Measurements from ENCODE around the gene PDE7B. TPM values are rescaled to one million over a fixed set of nuclear protein-coding genes. Genes with fewer than 3 reads are reported as not detected.

PDE7B gene
- total RNA-seq, 3 donors from 2014 or later: 0.05 to 0.18 TPM; not detected in 1

- Mint-ChIP-seq H3K27me3 (ENCODE audit: low read depth) (peaks cover 3% of the 10 kb centered on the region), H3K9me3 (no peaks in the 10 kb centered on the region), H3K4me1 (ENCODE audit: low read depth) (no peaks in the 10 kb centered on the region), H3K36me3 (ENCODE audit: insufficient read depth) (no peaks in the 10 kb centered on the region), H3K4me3 (no peak overlapping the region)
- ATAC-seq: no peak
- no peak for DNase-seq
These were observed 323.0 kb downstream of the PDE7B start for GRCh38 chr6:136174510-136174909.

GRCh38 chr6:136175873-136176272, 324.4 kb downstream of the PDE7B start:
- DNase-seq: no peak
- H3K36me3 Mint-ChIP-seq (ENCODE audit: insufficient read depth): no peaks in the 10 kb centered on the region
- peaks cover 3% of the 10 kb centered on the region for H3K27me3 Mint-ChIP-seq (ENCODE audit: low read depth)
- no peaks in the 10 kb centered on the region for H3K4me1 Mint-ChIP-seq (ENCODE audit: low read depth)
- no peak overlapping the region for H3K4me3 Mint-ChIP-seq
- H3K9me3 Mint-ChIP-seq: no peaks in the 10 kb centered on the region
- ATAC-seq: no peak

- no peaks in the 10 kb centered on the region for H3K36me3 Mint-ChIP-seq (ENCODE audit: insufficient read depth)
- H3K4me1 Mint-ChIP-seq (ENCODE audit: low read depth): no peaks in the 10 kb centered on the region
- DNase-seq (no peak), ATAC-seq (no peak)
- no peaks in the 10 kb centered on the region for H3K9me3 Mint-ChIP-seq
- H3K27me3 Mint-ChIP-seq (ENCODE audit: low read depth): peaks cover 3% of the 10 kb centered on the region
- no peak overlapping the region for H3K4me3 Mint-ChIP-seq
These were observed 327.2 kb downstream of the PDE7B start for GRCh38 chr6:136178749-136179148.

- Mint-ChIP-seq H3K9me3 (no peaks in the 10 kb centered on the region), H3K27me3 (ENCODE audit: low read depth) (peaks cover 3% of the 10 kb centered on the region), H3K4me1 (ENCODE audit: low read depth) (no peaks in the 10 kb centered on the region), H3K4me3 (no peak overlapping the region), H3K36me3 (ENCODE audit: insufficient read depth) (no peaks in the 10 kb centered on the region)
- DNase-seq (no peak), ATAC-seq (no peak)
These were observed 329.4 kb downstream of the PDE7B start for GRCh38 chr6:136180704-136181511.

- Mint-ChIP-seq H3K27me3 (ENCODE audit: low read depth) (peaks cover 2% of the 10 kb centered on the region), H3K4me3 (no peak overlapping the region), H3K36me3 (ENCODE audit: insufficient read depth) (no peaks in the 10 kb centered on the region), H3K4me1 (ENCODE audit: low read depth) (no peaks in the 10 kb centered on the region), H3K9me3 (no peaks in the 10 kb centered on the region)
- ATAC-seq (no peak), DNase-seq (no peak)
These were observed 330.0 kb downstream of the PDE7B start for GRCh38 chr6:136181512-136181833.

GRCh38 chr6:136181861-136182260, 330.4 kb downstream of the PDE7B start:
- ATAC-seq: no peak
- Mint-ChIP-seq H3K27me3 (ENCODE audit: low read depth) (no peaks in the 10 kb centered on the region), H3K36me3 (ENCODE audit: insufficient read depth) (no peaks in the 10 kb centered on the region), H3K9me3 (no peaks in the 10 kb centered on the region), H3K4me3 (no peak overlapping the region), H3K4me1 (ENCODE audit: low read depth) (no peaks in the 10 kb centered on the region)
- DNase-seq: no peak

GRCh38 chr6:136184738-136185137, 333.2 kb downstream of the PDE7B start:
- ATAC-seq: no peak
- no peaks in the 10 kb centered on the region for H3K4me1 Mint-ChIP-seq (ENCODE audit: low read depth)

GRCh38 chr6:136186363-136186762, 334.9 kb downstream of the PDE7B start:
- Mint-ChIP-seq H3K36me3 (ENCODE audit: insufficient read depth) (no peaks in the 10 kb centered on the region), H3K27me3 (ENCODE audit: low read depth) (no peaks in the 10 kb centered on the region), H3K4me1 (ENCODE audit: low read depth) (no peaks in the 10 kb centered on the region), H3K9me3 (no peaks in the 10 kb centered on the region), H3K4me3 (no peak overlapping the region)
- no peak for ATAC-seq
- no peak for DNase-seq

More at GRCh38 chr6:136184738-136185137, 333.2 kb downstream of the PDE7B start:
- Mint-ChIP-seq H3K9me3 (no peaks in the 10 kb centered on the region), H3K4me3 (no peak overlapping the region), H3K27me3 (ENCODE audit: low read depth) (no peaks in the 10 kb centered on the region), H3K36me3 (ENCODE audit: insufficient read depth) (no peaks in the 10 kb centered on the region)
- DNase-seq: no peak

GRCh38 chr6:136188486-136188885, 337.0 kb downstream of the PDE7B start:
- H3K4me1 Mint-ChIP-seq (ENCODE audit: low read depth): no peaks in the 10 kb centered on the region
- ATAC-seq (no peak), DNase-seq (no peak)
- no peaks in the 10 kb centered on the region for H3K27me3 Mint-ChIP-seq (ENCODE audit: low read depth)
- no peak overlapping the region for H3K4me3 Mint-ChIP-seq
- no peaks in the 10 kb centered on the region for H3K9me3 Mint-ChIP-seq
- no peaks in the 10 kb centered on the region for H3K36me3 Mint-ChIP-seq (ENCODE audit: insufficient read depth)

GRCh38 chr6:136189104-136189503, 337.6 kb downstream of the PDE7B start:
- Mint-ChIP-seq H3K4me1 (ENCODE audit: low read depth) (no peaks in the 10 kb centered on the region), H3K36me3 (ENCODE audit: insufficient read depth) (no peaks in the 10 kb centered on the region), H3K4me3 (no peak overlapping the region), H3K27me3 (ENCODE audit: low read depth) (no peaks in the 10 kb centered on the region), H3K9me3 (no peaks in the 10 kb centered on the region)
- DNase-seq (no peak), ATAC-seq (no peak)

GRCh38 chr6:136191606-136192312, 340.3 kb downstream of the PDE7B start:
- Mint-ChIP-seq H3K4me3 (no peak overlapping the region), H3K36me3 (ENCODE audit: insufficient read depth) (no peaks in the 10 kb centered on the region), H3K4me1 (ENCODE audit: low read depth) (no peaks in the 10 kb centered on the region), H3K27me3 (ENCODE audit: low read depth) (no peaks in the 10 kb centered on the region), H3K9me3 (no peaks in the 10 kb centered on the region)
- no peak for ATAC-seq
- no peak for DNase-seq

- no peaks in the 10 kb centered on the region for H3K36me3 Mint-ChIP-seq (ENCODE audit: insufficient read depth)
- no peak overlapping the region for H3K4me3 Mint-ChIP-seq
- no peaks in the 10 kb centered on the region for H3K9me3 Mint-ChIP-seq
- no peaks in the 10 kb centered on the region for H3K27me3 Mint-ChIP-seq (ENCODE audit: low read depth)
- no peak for ATAC-seq
- no peak for DNase-seq
- H3K4me1 Mint-ChIP-seq (ENCODE audit: low read depth): no peaks in the 10 kb centered on the region
These were observed 341.4 kb downstream of the PDE7B start for GRCh38 chr6:136192902-136193301.

- DNase-seq (no peak), ATAC-seq (no peak)
- Mint-ChIP-seq H3K27me3 (ENCODE audit: low read depth) (peaks cover 10% of the 10 kb centered on the region), H3K4me3 (no peak overlapping the region), H3K9me3 (no peaks in the 10 kb centered on the region), H3K4me1 (ENCODE audit: low read depth) (no peaks in the 10 kb centered on the region), H3K36me3 (ENCODE audit: insufficient read depth) (no peaks in the 10 kb centered on the region)
These were observed 350.2 kb downstream of the PDE7B start for GRCh38 chr6:136201732-136202131.

GRCh38 chr6:136208783-136209182, 357.3 kb downstream of the PDE7B start:
- peaks cover 2% of the 10 kb centered on the region for H3K27me3 Mint-ChIP-seq (ENCODE audit: low read depth)
- no peak for ATAC-seq
- no peaks in the 10 kb centered on the region for H3K4me1 Mint-ChIP-seq (ENCODE audit: low read depth)
- DNase-seq: no peak
- H3K9me3 Mint-ChIP-seq: no peaks in the 10 kb centered on the region
- H3K4me3 Mint-ChIP-seq: no peak overlapping the region
- no peaks in the 10 kb centered on the region for H3K36me3 Mint-ChIP-seq (ENCODE audit: insufficient read depth)

GRCh38 chr6:136209496-136209895, 358.0 kb downstream of the PDE7B start:
- Mint-ChIP-seq H3K36me3 (ENCODE audit: insufficient read depth) (no peaks in the 10 kb centered on the region), H3K4me3 (no peak overlapping the region), H3K4me1 (ENCODE audit: low read depth) (no peaks in the 10 kb centered on the region), H3K27me3 (ENCODE audit: low read depth) (peaks cover 2% of the 10 kb centered on the region), H3K9me3 (no peaks in the 10 kb centered on the region)
- DNase-seq (no peak), ATAC-seq (no peak)

Data from activated T-cell treated with anti-CD3 and anti-CD28 coated beads, Interleukin-2, amount 50 U/mL, for 4 hours (primary cell).